ENCODE measurements around the gene TMEM204.

- TF ChIP-seq POLR2A (IDR thresholded peaks at IDR 0.05) (no peak), CTCF (IDR thresholded peaks at IDR 0.05) (no peak), EP300 (IDR thresholded peaks at IDR 0.05) (no peak)
Measured at GRCh38 chr16:1580256-1580655, 46.8 kb downstream of the TMEM204 start.
